ENCODE results near the gene PRR11. TPM values are rescaled to one million over a fixed set of nuclear protein-coding genes. Genes with fewer than 3 reads are reported as not detected.
A peak's percentile ranks its signal among the peaks of the same experiment; 100 is the strongest.

The PRR11 gene
- total RNA-seq, 2 donors from 2014 or later, result 52.5 to 58.5 TPM

- TF ChIP-seq CTCF (conservative IDR thresholded peaks at IDR 0.05), result no peak
- Histone ChIP-seq H3K36me3 (ENCODE audit: control insufficient read depth, insufficient read depth, low read length) (peaks cover 28% of the 10 kb centered on the region), H3K27ac (ENCODE audit: low read depth, low read length) (peak overlapping the region; percentile 87), H3K27me3 (ENCODE audit: control insufficient read depth, insufficient read depth, low read length, poor library complexity, severe bottlenecking) (no peaks in the 10 kb centered on the region), H3K9ac (ENCODE audit: extremely low read depth, low read length, poor library complexity, severe bottlenecking) (peak overlapping the region; percentile 75), H3K9me3 (ENCODE audit: control insufficient read depth, low read length) (no peaks in the 10 kb centered on the region), H3K4me3 (ENCODE audit: low read length) (peak overlapping the region; percentile 98), H3K4me1 (ENCODE audit: control insufficient read depth, insufficient read depth, low read length) (no peaks in the 10 kb centered on the region)
- 6% methylated on average over 9 of the region's 10 CpGs for WGBS, 2 experiments (ENCODE audit: insufficient coverage in 1 of 2, insufficient read length in 1 of 2)
- H3K4me3 Mint-ChIP-seq, result peak overlapping the region; percentile 91
- peak overlapping the region; percentile 93 for H3K27ac Mint-ChIP-seq
- H3K27me3 Mint-ChIP-seq (ENCODE audit: insufficient read depth), result no peaks in the 10 kb centered on the region
- DNase-seq, result no peak
- no peaks in the 10 kb centered on the region for H3K9me3 Mint-ChIP-seq
- peaks cover 27% of the 10 kb centered on the region for H3K36me3 Mint-ChIP-seq (ENCODE audit: low read depth)
- H3K4me1 Mint-ChIP-seq, result peaks cover 8% of the 10 kb centered on the region
These were observed 48.3 kb upstream of the PRR11 start for GRCh38 chr17:59107306-59107670.

- no peak overlapping the region for H3K4me3 Mint-ChIP-seq
- no peak overlapping the region for H3K27ac Mint-ChIP-seq
- H3K27ac ChIP-seq (ENCODE audit: low read depth, low read length), result no peak overlapping the region
- H3K9me3 ChIP-seq (ENCODE audit: control insufficient read depth, low read length), result no peaks in the 10 kb centered on the region
- WGBS, 2 experiments (ENCODE audit: insufficient coverage in 1 of 2, insufficient read length in 1 of 2), result 98 to 100% methylated on average over 5 to 7 of the region's 7 CpGs
- peaks cover 8% of the 10 kb centered on the region for H3K4me1 Mint-ChIP-seq
- H3K9ac ChIP-seq (ENCODE audit: extremely low read depth, low read length, poor library complexity, severe bottlenecking), result no peak overlapping the region
- TF ChIP-seq CTCF (conservative IDR thresholded peaks at IDR 0.05), result no peak
- no peaks in the 10 kb centered on the region for H3K27me3 ChIP-seq (ENCODE audit: control insufficient read depth, insufficient read depth, low read length, poor library complexity, severe bottlenecking)
- no peak overlapping the region for H3K4me3 ChIP-seq (ENCODE audit: low read length)
- no peaks in the 10 kb centered on the region for H3K9me3 Mint-ChIP-seq
- no peaks in the 10 kb centered on the region for H3K4me1 ChIP-seq (ENCODE audit: control insufficient read depth, insufficient read depth, low read length)
- DNase-seq, result no peak
- H3K36me3 ChIP-seq (ENCODE audit: control insufficient read depth, insufficient read depth, low read length), result peaks cover 30% of the 10 kb centered on the region
- H3K36me3 Mint-ChIP-seq (ENCODE audit: low read depth), result peaks cover 21% of the 10 kb centered on the region
- no peaks in the 10 kb centered on the region for H3K27me3 Mint-ChIP-seq (ENCODE audit: insufficient read depth)
These were observed 47.0 kb upstream of the PRR11 start for GRCh38 chr17:59108400-59109102.

- Histone ChIP-seq H3K9ac (ENCODE audit: extremely low read depth, low read length, poor library complexity, severe bottlenecking) (no peak overlapping the region), H3K9me3 (ENCODE audit: control insufficient read depth, low read length) (no peaks in the 10 kb centered on the region), H3K27ac (ENCODE audit: low read depth, low read length) (no peak overlapping the region), H3K4me3 (ENCODE audit: low read length) (no peak overlapping the region), H3K4me1 (ENCODE audit: control insufficient read depth, insufficient read depth, low read length) (no peaks in the 10 kb centered on the region), H3K36me3 (ENCODE audit: control insufficient read depth, insufficient read depth, low read length) (peaks cover 49% of the 10 kb centered on the region), H3K27me3 (ENCODE audit: control insufficient read depth, insufficient read depth, low read length, poor library complexity, severe bottlenecking) (no peaks in the 10 kb centered on the region)
- no peak for TF ChIP-seq CTCF (conservative IDR thresholded peaks at IDR 0.05)
- no peaks in the 10 kb centered on the region for H3K27me3 Mint-ChIP-seq (ENCODE audit: insufficient read depth)
- H3K4me3 Mint-ChIP-seq, result no peak overlapping the region
- H3K9me3 Mint-ChIP-seq, result no peaks in the 10 kb centered on the region
- peaks cover 32% of the 10 kb centered on the region for H3K36me3 Mint-ChIP-seq (ENCODE audit: low read depth)
- no peak overlapping the region for H3K27ac Mint-ChIP-seq
- no peaks in the 10 kb centered on the region for H3K4me1 Mint-ChIP-seq
- DNase-seq, result no peak
These were observed 44.6 kb upstream of the PRR11 start for GRCh38 chr17:59110973-59111372.
